ENCODE data around the gene WBP1L.
A peak's percentile ranks its signal among the peaks of the same experiment; 100 is the strongest.

WBP1L gene

DNA sequence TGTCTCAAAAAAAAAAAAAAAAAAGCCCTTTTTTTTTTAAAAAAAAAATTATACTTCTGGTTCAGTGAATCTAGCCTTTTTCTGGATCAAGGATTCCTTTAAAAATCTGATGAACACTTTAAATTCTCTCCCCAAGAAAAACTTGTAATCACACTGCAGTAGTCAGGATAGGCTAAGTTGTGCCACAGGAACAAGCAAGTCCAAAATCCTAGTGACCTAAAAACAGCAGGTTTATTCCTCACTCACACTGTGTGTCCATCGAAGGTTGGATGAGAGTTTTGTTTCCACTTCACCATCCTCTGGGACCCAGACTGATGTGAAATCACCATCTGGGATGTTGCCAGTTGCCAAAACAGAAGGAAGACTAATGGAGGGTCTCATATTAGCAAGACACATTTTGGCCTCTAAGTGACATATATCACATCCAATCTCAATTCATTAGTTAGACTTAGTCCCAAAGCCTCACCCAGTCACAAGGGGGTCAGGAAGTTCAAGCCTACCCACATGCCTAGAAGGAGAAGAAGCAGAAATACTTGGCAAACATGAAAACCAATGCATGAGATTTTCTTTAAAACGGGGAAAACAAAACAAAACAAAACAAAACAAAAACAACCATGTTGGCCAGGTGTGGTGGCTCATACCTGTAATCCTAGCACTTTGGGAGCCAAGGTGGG lies 60.8 kb downstream of the WBP1L start:
- H3K4me1 ChIP-seq (ENCODE audit: control extremely low read depth in 1 of 4, control insufficient read depth in 4 of 4, insufficient read depth in 4 of 4, low read length in 3 of 4), result peaks cover 0 to 23% (median 11%) of the 10 kb centered on the region in 4 experiments
- no peaks in the 10 kb centered on the region for H3K27me3 ChIP-seq (replicated peaks in 2 of 5; ENCODE audit: control insufficient read depth in 4 of 5, insufficient read depth in 5 of 5, low read length in 4 of 5)
- no peak overlapping the region for H3K27ac ChIP-seq (ENCODE audit: insufficient read depth in 1 of 2, low read depth in 1 of 2, low read length in 2 of 2, poor library complexity in 1 of 2, severe bottlenecking in 2 of 2)
- 100% methylated on average over 1 of the region's 2 CpGs for WGBS (ENCODE audit: insufficient coverage)
- ChIA-PET POLR2A (no interaction called here), CTCF (interaction anchor here (1.0 kb wide), 1 partner anchor 10 kb away, joined by 3 read pairs; no protein-coding TSS in a partner anchor)
- no peak overlapping the region for H3K4me3 ChIP-seq (ENCODE audit: control insufficient read depth in 1 of 7, extremely low read depth in 1 of 7, insufficient read depth in 4 of 7, low read depth in 2 of 7, low read length in 6 of 7)
- peaks cover 8 to 36% (median 30%) of the 10 kb centered on the region in 4 experiments for H3K36me3 ChIP-seq (ENCODE audit: control insufficient read depth in 4 of 4, insufficient read depth in 4 of 4, low read length in 3 of 4)
- H3K9me3 ChIP-seq (ENCODE audit: control extremely low read depth in 1 of 5, control insufficient read depth in 4 of 5, insufficient read depth in 2 of 5, low read depth in 1 of 5, low read length in 4 of 5), result no peaks in the 10 kb centered on the region
- DNase-seq, result no peak

DNA sequence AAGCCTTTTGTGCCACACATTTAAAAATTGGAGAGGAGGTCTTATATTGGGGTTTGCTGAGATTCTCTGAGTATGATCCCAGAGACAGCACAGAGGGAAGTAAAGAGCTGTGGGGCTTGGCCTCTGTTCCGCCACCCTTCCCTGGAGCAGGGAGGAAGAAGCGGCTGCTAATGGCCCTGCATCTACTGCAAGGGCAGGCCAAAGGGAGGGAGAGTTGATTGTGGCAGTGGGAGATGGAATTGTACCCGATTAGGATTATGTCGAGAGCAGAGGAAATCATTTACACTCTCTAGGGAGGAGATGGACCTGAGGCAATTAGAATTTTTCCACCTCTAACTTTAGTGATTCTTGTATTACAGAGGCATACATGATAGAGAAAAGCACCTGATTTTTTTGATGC lies 64.6 kb downstream of the WBP1L start:
- Histone ChIP-seq H3K9me3 (ENCODE audit: control extremely low read depth in 1 of 5, control insufficient read depth in 4 of 5, insufficient read depth in 2 of 5, low read depth in 1 of 5, low read length in 4 of 5) (no peaks in the 10 kb centered on the region), H3K4me1 (ENCODE audit: control extremely low read depth in 1 of 4, control insufficient read depth in 4 of 4, insufficient read depth in 4 of 4, low read length in 3 of 4) (peaks cover 7 to 30% (median 13%) of the 10 kb centered on the region in 4 experiments), H3K4me3 (ENCODE audit: control insufficient read depth in 1 of 7, extremely low read depth in 1 of 7, insufficient read depth in 4 of 7, low read depth in 2 of 7, low read length in 6 of 7) (no peak overlapping the region), H3K27me3 (replicated peaks in 2 of 5; ENCODE audit: control insufficient read depth in 4 of 5, insufficient read depth in 5 of 5, low read length in 4 of 5) (no peaks in the 10 kb centered on the region), H3K27ac (ENCODE audit: insufficient read depth in 1 of 2, low read depth in 1 of 2, low read length in 2 of 2, poor library complexity in 1 of 2, severe bottlenecking in 2 of 2) (no peak overlapping the region), H3K36me3 (ENCODE audit: control insufficient read depth in 4 of 4, insufficient read depth in 4 of 4, low read length in 3 of 4) (peaks cover 1 to 35% (median 24%) of the 10 kb centered on the region in 4 experiments)
- WGBS (ENCODE audit: insufficient coverage), result 100% methylated on average over 2 of the region's 4 CpGs
- no peak for DNase-seq
- CTCF ChIA-PET, result interaction anchor here (1.1 kb wide), 1 partner anchor 53 kb away, joined by 3 read pairs; no protein-coding TSS in a partner anchor
- POLR2A ChIA-PET, result no interaction called here

- no peak overlapping the region for H3K4me3 ChIP-seq (ENCODE audit: control insufficient read depth in 1 of 7, extremely low read depth in 1 of 7, insufficient read depth in 4 of 7, low read depth in 2 of 7, low read length in 6 of 7)
- H3K36me3 ChIP-seq (ENCODE audit: control insufficient read depth in 4 of 4, insufficient read depth in 4 of 4, low read length in 3 of 4), result peaks cover 2 to 45% (median 38%) of the 10 kb centered on the region in 4 experiments
- no peaks in the 10 kb centered on the region for H3K27me3 ChIP-seq (replicated peaks in 2 of 5; ENCODE audit: control insufficient read depth in 4 of 5, insufficient read depth in 5 of 5, low read length in 4 of 5)
- no peaks in the 10 kb centered on the region for H3K9me3 ChIP-seq (ENCODE audit: control extremely low read depth in 1 of 5, control insufficient read depth in 4 of 5, insufficient read depth in 2 of 5, low read depth in 1 of 5, low read length in 4 of 5)
- no peak for DNase-seq
- ChIA-PET CTCF (interaction anchor here (0.7 to 1.9 kb wide), 6 partner anchors 10 to 258 kb away, joined by 3 to 7 read pairs (median 3); no protein-coding TSS in a partner anchor), POLR2A (no interaction called here)
- WGBS (ENCODE audit: insufficient coverage), result 96% methylated on average over 2 of the region's 3 CpGs
- H3K4me1 ChIP-seq (ENCODE audit: control extremely low read depth in 1 of 4, control insufficient read depth in 4 of 4, insufficient read depth in 4 of 4, low read length in 3 of 4), result peaks cover 9 to 59% (median 27%) of the 10 kb centered on the region in 4 experiments
- no peak overlapping the region for H3K27ac ChIP-seq (ENCODE audit: insufficient read depth in 1 of 2, low read depth in 1 of 2, low read length in 2 of 2, poor library complexity in 1 of 2, severe bottlenecking in 2 of 2)
Observed at GRCh38 chr10:102811346-102811745, 67.6 kb downstream of the WBP1L start.

GRCh38 chr10:102812231-102812876 lies 68.6 kb downstream of the WBP1L start:
- Histone ChIP-seq H3K4me1 (ENCODE audit: control extremely low read depth in 1 of 4, control insufficient read depth in 4 of 4, insufficient read depth in 4 of 4, low read length in 3 of 4) (peaks cover 9 to 65% (median 29%) of the 10 kb centered on the region in 4 experiments), H3K9me3 (ENCODE audit: control extremely low read depth in 1 of 5, control insufficient read depth in 4 of 5, insufficient read depth in 2 of 5, low read depth in 1 of 5, low read length in 4 of 5) (no peaks in the 10 kb centered on the region), H3K4me3 (ENCODE audit: control insufficient read depth in 1 of 7, extremely low read depth in 1 of 7, insufficient read depth in 4 of 7, low read depth in 2 of 7, low read length in 6 of 7) (peak overlapping the region in 2 of 7 experiments; percentile 14 to 37), H3K36me3 (ENCODE audit: control insufficient read depth in 4 of 4, insufficient read depth in 4 of 4, low read length in 3 of 4) (peaks cover 2 to 45% (median 36%) of the 10 kb centered on the region in 4 experiments), H3K27me3 (replicated peaks in 2 of 5; ENCODE audit: control insufficient read depth in 4 of 5, insufficient read depth in 5 of 5, low read length in 4 of 5) (no peaks in the 10 kb centered on the region), H3K27ac (ENCODE audit: insufficient read depth in 1 of 2, low read depth in 1 of 2, low read length in 2 of 2, poor library complexity in 1 of 2, severe bottlenecking in 2 of 2) (no peak overlapping the region)
- 51% methylated on average over 7 of the region's 9 CpGs for WGBS (ENCODE audit: insufficient coverage)
- DNase-seq, result peak; percentile 62 to 90 (median 89)
- ChIA-PET CTCF (interaction anchor here (0.7 to 2.4 kb wide), 16 partner anchors 9 to 73 kb away, joined by 3 to 8 read pairs (median 4); partner anchors contain the start of gene WBP1L), POLR2A (interaction anchor here (0.6 to 1.2 kb wide), 3 partner anchors 36 to 67 kb away, joined by 3 read pairs; no protein-coding TSS in a partner anchor)

DNA sequence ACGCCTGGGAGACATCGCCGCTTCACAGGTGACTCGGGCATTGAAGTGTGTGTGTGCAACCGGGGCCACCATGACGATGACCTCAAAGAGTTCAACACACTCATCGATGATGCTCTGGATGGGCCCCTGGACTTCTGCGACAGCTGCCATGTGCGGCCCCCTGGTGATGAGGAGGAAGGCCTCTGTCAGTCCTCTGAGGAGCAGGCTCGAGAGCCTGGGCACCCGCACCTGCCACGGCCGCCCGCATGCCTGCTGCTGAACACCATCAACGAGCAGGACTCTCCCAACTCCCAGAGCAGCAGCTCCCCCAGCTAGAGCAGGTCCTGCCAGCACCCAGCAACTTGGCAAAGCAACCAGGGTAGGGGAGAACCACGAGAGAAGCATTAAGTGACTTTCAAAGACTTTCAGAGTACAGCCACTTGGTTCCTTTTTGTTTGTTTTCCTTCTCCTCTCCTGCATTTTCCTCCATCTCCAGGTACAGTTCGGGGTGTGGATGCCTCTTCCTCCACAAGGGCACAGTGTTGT lies 69.3 kb downstream of the WBP1L start:
- ChIA-PET POLR2A (interaction anchor here (0.6 to 1.2 kb wide), 3 partner anchors 37 to 68 kb away, joined by 3 read pairs; no protein-coding TSS in a partner anchor), CTCF (interaction anchor here (1.0 to 2.4 kb wide), 13 partner anchors 8 to 72 kb away, joined by 3 to 8 read pairs (median 4); partner anchors contain the start of gene WBP1L)
- Histone ChIP-seq H3K27me3 (replicated peaks in 2 of 5; ENCODE audit: control insufficient read depth in 4 of 5, insufficient read depth in 5 of 5, low read length in 4 of 5) (no peaks in the 10 kb centered on the region), H3K4me1 (ENCODE audit: control extremely low read depth in 1 of 4, control insufficient read depth in 4 of 4, insufficient read depth in 4 of 4, low read length in 3 of 4) (peaks cover 9 to 65% (median 29%) of the 10 kb centered on the region in 4 experiments), H3K9me3 (ENCODE audit: control extremely low read depth in 1 of 5, control insufficient read depth in 4 of 5, insufficient read depth in 2 of 5, low read depth in 1 of 5, low read length in 4 of 5) (no peaks in the 10 kb centered on the region), H3K36me3 (ENCODE audit: control insufficient read depth in 4 of 4, insufficient read depth in 4 of 4, low read length in 3 of 4) (peaks cover 2 to 45% (median 36%) of the 10 kb centered on the region in 4 experiments), H3K4me3 (ENCODE audit: control insufficient read depth in 1 of 7, extremely low read depth in 1 of 7, insufficient read depth in 4 of 7, low read depth in 2 of 7, low read length in 6 of 7) (no peak overlapping the region), H3K27ac (ENCODE audit: insufficient read depth in 1 of 2, low read depth in 1 of 2, low read length in 2 of 2, poor library complexity in 1 of 2, severe bottlenecking in 2 of 2) (no peak overlapping the region)
- 92% methylated on average over 16 of the region's 17 CpGs for WGBS (ENCODE audit: insufficient coverage)
- DNase-seq, result no peak

GRCh38 chr10:102813734-102814452 lies 70.1 kb downstream of the WBP1L start:
- no peak for DNase-seq
- H3K4me1 ChIP-seq (ENCODE audit: control extremely low read depth in 1 of 4, control insufficient read depth in 4 of 4, insufficient read depth in 4 of 4, low read length in 3 of 4), result peaks cover 9 to 68% (median 36%) of the 10 kb centered on the region in 4 experiments

More at GRCh38 chr10:102813734-102814452, 70.1 kb downstream of the WBP1L start:
- POLR2A ChIA-PET, result no interaction called here
- no peaks in the 10 kb centered on the region for H3K27me3 ChIP-seq (replicated peaks in 2 of 5; ENCODE audit: control insufficient read depth in 4 of 5, insufficient read depth in 5 of 5, low read length in 4 of 5)
- H3K27ac ChIP-seq (ENCODE audit: insufficient read depth in 1 of 2, low read depth in 1 of 2, low read length in 2 of 2, poor library complexity in 1 of 2, severe bottlenecking in 2 of 2), result no peak overlapping the region
- H3K36me3 ChIP-seq (ENCODE audit: control insufficient read depth in 4 of 4, insufficient read depth in 4 of 4, low read length in 3 of 4), result peaks cover 2 to 45% (median 33%) of the 10 kb centered on the region in 4 experiments
- H3K4me3 ChIP-seq (ENCODE audit: control insufficient read depth in 1 of 7, extremely low read depth in 1 of 7, insufficient read depth in 4 of 7, low read depth in 2 of 7, low read length in 6 of 7), result no peak overlapping the region
- CTCF ChIA-PET, result interaction anchor here (1.0 to 2.4 kb wide), 4 partner anchors 12 to 61 kb away, joined by 3 to 8 read pairs (median 4); no protein-coding TSS in a partner anchor
- 97% methylated on average over 15 of the region's 16 CpGs for WGBS (ENCODE audit: insufficient coverage)
- no peaks in the 10 kb centered on the region for H3K9me3 ChIP-seq (ENCODE audit: control extremely low read depth in 1 of 5, control insufficient read depth in 4 of 5, insufficient read depth in 2 of 5, low read depth in 1 of 5, low read length in 4 of 5)

Data from common myeloid progenitor, CD34-positive (primary cell).